Measurements from ENCODE around the gene DLG2.

The DLG2 gene

DNA sequence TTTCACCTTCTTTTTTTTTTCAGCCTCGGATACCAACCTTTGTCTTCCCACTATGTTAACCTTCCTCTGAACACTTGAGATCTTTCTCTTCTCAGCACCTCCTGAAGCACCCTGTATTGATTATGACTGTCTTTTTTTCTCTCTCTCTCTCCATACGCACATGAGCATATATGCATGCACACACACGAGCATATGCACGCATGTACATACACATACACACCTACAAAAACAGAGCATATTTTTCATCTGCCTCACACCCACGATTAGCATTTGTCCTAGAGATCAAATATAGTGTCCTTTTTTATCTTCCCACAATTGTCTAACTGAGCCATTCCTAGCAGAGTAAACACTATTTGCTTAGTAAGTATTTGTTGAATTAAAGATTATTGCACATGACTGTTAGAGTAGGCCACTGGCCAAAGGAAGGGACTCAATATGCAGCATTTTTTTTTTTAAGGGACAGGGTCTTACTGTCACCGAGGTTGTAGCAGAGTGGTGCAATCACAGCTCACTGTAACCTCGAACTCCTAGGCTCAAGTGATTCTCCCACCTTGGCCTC is 1718.8 kb downstream of the DLG2 start:
- no peak overlapping the region for H3K4me3 ChIP-seq (ENCODE audit: low read length)
- no peak for DNase-seq (ENCODE audit: low read depth, low spot score)

DNA sequence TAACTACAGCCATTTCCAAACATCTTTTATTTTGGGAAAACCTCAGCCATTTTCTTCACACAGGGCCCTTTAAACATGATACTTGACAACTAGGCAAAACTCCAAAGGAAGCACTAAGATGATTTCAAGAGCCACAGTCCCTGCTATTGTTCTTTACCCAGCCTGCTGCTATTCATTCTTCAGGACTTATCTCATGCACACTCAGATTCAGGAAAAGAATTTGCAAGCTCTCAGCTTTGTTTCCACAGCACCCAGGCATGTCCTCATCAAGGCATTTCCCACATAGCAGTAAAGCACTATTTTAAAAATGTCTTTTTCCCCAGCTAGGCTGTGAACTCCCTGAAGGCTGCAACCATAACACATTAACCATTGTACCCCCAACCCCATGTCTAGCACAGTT is 1731.6 kb downstream of the DLG2 start:
- no peak overlapping the region for H3K4me3 ChIP-seq (ENCODE audit: low read length)
- DNase-seq (ENCODE audit: low read depth, low spot score), result no peak

DNA sequence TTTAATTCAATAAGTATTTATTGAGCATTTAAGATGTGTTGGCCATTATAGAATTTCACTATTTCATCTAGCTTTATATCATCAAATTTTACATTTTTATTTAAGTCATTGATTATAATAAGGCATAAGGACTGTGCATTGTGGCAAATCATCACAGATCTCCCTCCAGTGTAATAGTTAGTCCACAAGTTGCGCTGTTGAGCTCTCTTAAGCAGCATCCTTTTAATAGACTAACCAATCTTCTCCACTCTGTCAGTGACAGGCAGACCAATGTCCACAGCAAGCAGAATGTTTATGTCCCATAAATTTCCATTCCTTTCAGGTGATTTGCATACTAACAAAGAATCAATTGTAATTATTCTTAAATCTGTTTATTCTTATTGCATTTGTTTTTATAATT is 1745.7 kb downstream of the DLG2 start:
- no peak overlapping the region for H3K4me3 ChIP-seq (ENCODE audit: low read length)
- no peak for DNase-seq (ENCODE audit: low read depth, low spot score)

DNA sequence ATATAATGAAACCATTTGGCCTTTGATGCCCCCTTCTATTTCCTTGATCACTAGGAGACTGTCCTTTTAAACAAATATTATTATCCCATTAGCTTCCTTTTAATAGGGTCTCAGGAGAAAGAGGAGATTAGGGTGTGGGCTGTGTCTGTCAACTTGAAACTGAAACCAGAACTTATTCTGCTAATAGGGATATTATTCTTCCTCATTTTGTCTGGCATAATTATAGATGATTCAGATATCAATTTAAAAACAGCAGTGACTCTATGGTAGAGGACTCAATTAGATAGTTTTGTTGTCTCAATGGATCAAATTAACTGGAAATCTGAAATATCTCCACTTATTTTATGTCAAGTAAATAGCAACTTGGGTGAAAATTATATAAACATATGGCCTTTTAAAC is 1756.1 kb downstream of the DLG2 start:
- H3K4me3 ChIP-seq (ENCODE audit: low read length), result no peak overlapping the region
- DNase-seq (ENCODE audit: low read depth, low spot score), result no peak

GRCh38 chr11:83866655-83867054 is 1760.5 kb downstream of the DLG2 start:
- no peak overlapping the region for H3K4me3 ChIP-seq (ENCODE audit: low read length)
- DNase-seq (ENCODE audit: low read depth, low spot score), result no peak

GRCh38 chr11:83865636-83866461 is 1761.3 kb downstream of the DLG2 start:
- H3K4me3 ChIP-seq (ENCODE audit: low read length), result no peak overlapping the region

DNA sequence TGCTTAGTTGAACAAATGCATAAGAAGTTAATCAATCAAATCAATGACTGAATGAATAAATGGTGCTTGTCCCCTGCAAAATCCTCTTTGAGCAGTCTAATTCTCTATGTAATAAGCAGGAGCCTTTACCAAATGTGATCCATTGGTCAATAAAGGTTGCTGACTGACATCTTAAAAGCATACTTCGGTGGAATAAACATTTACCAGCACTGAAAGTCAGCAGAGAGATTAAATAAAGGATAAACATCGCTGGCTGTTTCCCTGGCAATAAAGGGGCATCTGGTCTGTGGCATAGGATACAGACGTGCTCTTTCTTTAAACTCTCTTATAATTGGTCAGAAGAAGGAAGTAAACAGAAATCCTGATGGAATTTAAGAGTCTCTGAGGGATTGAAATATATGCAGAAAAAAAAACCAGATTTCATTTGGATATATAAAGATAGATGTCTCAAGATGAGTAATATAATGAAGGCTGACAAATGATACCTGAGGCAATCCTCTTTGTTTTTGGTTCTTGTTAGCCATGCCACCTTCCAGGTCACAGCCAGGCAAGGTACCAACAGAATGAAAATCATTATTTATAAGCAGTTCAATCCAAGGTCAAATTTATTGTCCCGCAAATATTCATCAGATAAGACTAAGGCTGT is 1762.6 kb downstream of the DLG2 start:
- DNase-seq (ENCODE audit: low read depth, low spot score), result no peak
- H3K4me3 ChIP-seq (ENCODE audit: low read length), result no peak overlapping the region

More at GRCh38 chr11:83865636-83866461, 1761.3 kb downstream of the DLG2 start:
- DNase-seq (ENCODE audit: low read depth, low spot score), result no peak

- DNase-seq (ENCODE audit: low read depth, low spot score), result no peak
- no peak overlapping the region for H3K4me3 ChIP-seq (ENCODE audit: low read length)
Measured at GRCh38 chr11:83863272-83863671, 1763.9 kb downstream of the DLG2 start.

GRCh38 chr11:83862691-83863090 is 1764.5 kb downstream of the DLG2 start:
- H3K4me3 ChIP-seq (ENCODE audit: low read length), result no peak overlapping the region
- no peak for DNase-seq (ENCODE audit: low read depth, low spot score)

DNA sequence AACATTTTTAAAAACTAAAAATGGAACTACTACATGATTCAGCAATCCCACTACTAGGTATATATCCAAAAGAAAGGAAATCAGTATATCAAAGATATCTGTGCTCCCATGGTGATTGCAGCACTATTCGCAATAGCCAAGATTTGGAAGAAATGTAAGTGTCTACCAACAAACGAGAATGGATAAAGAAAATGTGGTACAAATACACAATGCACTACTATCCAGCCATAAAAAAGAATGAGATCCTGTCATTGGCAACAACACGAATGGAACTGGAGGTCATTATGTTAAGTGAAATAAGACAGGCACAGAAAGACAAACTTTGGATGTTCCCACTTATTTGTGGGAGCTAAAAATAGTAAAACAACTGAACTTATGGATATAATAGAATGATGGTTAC is 1765.1 kb downstream of the DLG2 start:
- no peak for DNase-seq (ENCODE audit: low read depth, low spot score)

DNA sequence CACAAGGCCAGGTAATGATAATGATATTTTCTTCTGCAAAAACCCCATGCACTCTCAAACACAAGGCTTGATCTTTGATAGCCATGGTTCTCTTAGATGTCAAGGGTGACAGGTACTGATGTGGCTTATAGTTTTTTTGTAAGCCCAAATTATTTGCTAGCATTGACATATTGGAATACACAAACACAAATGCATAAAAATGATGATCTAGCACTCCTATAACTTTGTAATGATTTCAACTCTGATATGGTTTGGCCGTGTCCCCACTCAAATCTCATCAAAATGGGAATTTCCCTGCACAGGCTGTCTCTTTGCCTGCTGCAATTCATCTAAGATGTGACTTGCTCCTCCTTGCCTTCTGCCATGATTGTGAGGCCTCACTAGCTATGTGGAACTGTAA is 1768.5 kb downstream of the DLG2 start:
- DNase-seq (ENCODE audit: low read depth, low spot score), result no peak
- H3K4me3 ChIP-seq (ENCODE audit: low read length), result no peak overlapping the region

More for the DNA sequence above, 1765.1 kb downstream of the DLG2 start:
- H3K4me3 ChIP-seq (ENCODE audit: low read length), result no peak overlapping the region

DNA sequence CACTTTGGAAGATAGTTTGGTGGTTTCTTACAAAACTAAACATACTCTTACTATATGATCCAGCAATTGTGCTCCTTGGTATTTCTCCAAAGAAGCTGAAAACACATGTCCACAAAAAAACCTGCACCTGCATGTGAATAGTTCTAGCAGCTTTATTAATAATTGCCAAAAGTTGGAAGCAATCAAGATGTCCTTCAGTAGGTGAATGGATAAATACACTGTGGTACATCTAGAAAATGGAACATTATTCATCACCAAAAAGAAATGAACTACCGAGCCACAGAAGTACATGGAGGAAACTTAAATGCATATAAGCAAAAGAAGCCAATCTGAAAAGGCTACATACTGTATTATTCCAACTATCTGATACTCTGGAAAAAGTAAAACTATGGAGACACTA is 1771.9 kb downstream of the DLG2 start:
- H3K4me3 ChIP-seq (ENCODE audit: low read length), result no peak overlapping the region
- DNase-seq (ENCODE audit: low read depth, low spot score), result no peak

DNA sequence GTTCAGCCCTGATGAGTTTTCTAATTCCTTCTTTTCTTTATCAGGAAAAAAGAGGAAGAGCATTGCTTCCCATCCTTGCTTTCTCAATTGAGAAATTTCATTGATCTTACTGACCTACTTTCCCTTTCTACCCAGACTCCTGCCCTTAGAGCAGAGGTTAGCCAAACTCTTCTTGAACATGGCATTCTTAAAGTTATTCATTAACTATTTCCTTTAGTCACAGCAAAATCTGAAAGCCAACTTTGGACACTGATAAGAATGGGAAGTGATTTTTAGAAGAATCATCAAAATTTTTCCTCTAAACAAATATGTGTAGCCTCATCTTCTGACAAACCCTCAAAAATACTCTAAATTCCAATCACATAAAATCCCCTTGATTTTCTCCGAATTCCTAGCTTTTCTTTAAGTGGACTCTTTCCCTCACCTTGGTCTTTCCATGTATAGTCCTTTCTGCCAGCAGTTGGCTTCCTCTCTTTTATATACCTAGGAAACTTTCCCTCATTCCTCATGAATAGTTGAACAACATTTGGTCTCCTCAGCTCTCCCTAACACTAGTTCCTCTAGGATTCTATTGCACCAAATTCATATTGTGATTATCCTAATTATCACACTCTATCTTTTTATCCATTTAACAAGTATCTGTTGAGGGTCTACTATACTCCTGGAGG is 1774.2 kb downstream of the DLG2 start:
- H3K4me3 ChIP-seq (ENCODE audit: low read length), result no peak overlapping the region
- DNase-seq (ENCODE audit: low read depth, low spot score), result no peak

- no peak overlapping the region for H3K4me3 ChIP-seq (ENCODE audit: low read length)
- DNase-seq (ENCODE audit: low read depth, low spot score), result no peak
Measured at GRCh38 chr11:83852012-83852411, 1775.1 kb downstream of the DLG2 start.

DNA sequence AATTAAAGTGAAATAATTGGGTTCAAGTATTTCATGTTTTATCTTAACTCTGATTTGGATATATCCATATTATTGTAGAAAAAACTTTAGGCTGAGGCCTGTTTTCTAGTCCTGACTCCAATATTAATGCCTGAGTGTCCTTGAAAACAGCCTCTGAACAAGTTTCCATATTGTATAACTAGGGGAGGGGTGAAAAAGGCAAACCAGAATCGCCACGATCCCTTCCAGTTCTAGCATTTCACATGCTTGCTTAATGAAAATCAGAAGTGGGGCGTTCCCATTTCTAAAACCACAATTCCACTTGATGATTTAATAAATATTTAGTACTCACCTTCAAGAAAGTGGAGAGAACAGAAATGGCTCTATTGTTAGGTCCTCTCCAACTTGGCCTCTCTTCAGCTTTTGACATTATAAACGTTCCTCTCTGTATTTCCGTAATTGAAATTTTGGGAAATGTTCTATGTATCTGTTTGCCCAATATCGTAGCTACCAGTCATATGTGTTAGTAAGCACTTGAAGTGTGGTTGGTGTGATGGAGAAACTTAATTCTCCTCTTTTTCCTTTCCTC is 1779.6 kb downstream of the DLG2 start:
- DNase-seq (ENCODE audit: low read depth, low spot score), result no peak
- no peak overlapping the region for H3K4me3 ChIP-seq (ENCODE audit: low read length)

DNA sequence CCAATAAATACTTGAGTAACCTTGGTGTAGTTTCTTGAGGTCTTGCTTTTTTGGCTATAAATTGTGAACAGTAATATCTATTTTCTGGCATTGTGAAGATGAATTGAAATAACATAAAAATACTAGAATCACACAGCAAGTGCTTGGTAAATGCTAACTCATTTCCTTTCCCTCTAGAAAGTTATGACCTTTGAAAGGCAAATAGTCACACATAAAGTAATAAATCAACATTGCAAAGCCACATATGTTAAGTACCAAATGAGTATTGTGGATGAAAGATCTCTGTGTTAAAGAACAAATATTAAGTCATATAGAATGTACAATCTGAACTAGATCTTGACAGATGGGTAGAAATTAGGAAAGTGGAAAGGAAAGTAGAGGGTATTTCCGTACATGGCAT is 1781.3 kb downstream of the DLG2 start:
- H3K4me3 ChIP-seq (ENCODE audit: low read length), result no peak overlapping the region
- no peak for DNase-seq (ENCODE audit: low read depth, low spot score)

- no peak for DNase-seq (ENCODE audit: low read depth, low spot score)
- H3K4me3 ChIP-seq (ENCODE audit: low read length), result no peak overlapping the region
Measured at GRCh38 chr11:83840326-83840725, 1786.8 kb downstream of the DLG2 start.

DNA sequence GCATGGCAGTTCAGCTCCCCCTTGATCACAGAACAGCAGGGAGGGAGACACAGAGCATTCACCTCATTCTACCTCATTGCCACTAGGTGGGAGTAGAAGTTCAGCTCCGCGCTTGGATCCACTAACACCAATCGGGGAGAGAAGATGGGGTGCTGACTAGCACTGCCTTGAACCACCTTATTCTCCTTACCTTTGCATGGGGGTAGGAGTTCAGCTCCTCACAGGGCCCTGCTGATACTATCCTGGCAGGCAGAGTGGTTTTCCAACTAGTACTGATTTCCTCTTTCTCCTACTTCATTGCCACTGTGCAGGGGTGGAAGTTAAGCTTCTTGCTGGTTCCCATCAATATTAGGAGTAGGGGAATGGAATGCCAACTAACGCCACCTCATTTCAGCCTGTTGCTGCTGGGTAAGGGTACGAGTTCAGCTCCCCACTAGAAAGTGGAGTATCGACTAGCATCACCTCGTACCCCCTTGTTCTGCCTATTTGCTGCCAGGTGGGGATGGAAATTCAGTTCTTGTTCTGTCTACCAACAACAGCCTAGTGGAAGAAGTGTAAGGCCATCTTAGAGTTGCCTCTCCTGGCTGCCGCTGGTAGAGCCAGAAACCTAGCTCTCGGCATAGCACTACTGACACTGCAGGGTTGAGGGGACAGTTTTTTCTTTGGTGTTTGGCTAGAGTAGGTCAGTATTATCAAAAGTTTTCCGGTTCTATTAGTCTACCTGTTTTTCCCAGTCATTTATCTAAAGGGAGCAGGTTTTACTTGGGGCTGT is 1790.1 kb downstream of the DLG2 start:
- peak; percentile 29 for DNase-seq (ENCODE audit: low read depth, low spot score)
- no peak overlapping the region for H3K4me3 ChIP-seq (ENCODE audit: low read length)

GRCh38 chr11:83836065-83836464 is 1791.1 kb downstream of the DLG2 start:
- H3K4me3 ChIP-seq (ENCODE audit: low read length), result no peak overlapping the region
- DNase-seq (ENCODE audit: low read depth, low spot score), result no peak
